HG03025 (cell line): Measurements from ENCODE around the gene HHAT.

Experiments used
- ATAC-seq: cut with Tn5 transposase; IDR thresholded peaks from one replicate; pipeline ENCODE4 v1.9.1; 2021; ENCODE audit warnings: mild to moderate bottlenecking, moderate library complexity; ENCODE audit not compliant: unreplicated experiment, low FRiP score

The HHAT gene

GRCh38 chr1:210586771-210587170 is 258.1 kb downstream of the HHAT start:
- ATAC-seq, result no peak

- ATAC-seq, result no peak
Measured at GRCh38 chr1:210587566-210587965, 258.9 kb downstream of the HHAT start.

- no peak for ATAC-seq
Measured at GRCh38 chr1:210588357-210588756, 259.7 kb downstream of the HHAT start.

- ATAC-seq, result no peak
Measured at GRCh38 chr1:210588946-210589345, 260.2 kb downstream of the HHAT start.

GRCh38 chr1:210591214-210591613 is 262.5 kb downstream of the HHAT start:
- no peak for ATAC-seq

GRCh38 chr1:210594605-210595004 is 265.9 kb downstream of the HHAT start:
- no peak for ATAC-seq

- no peak for ATAC-seq
Measured at GRCh38 chr1:210596641-210597040, 267.9 kb downstream of the HHAT start.

GRCh38 chr1:210597555-210598134 is 268.9 kb downstream of the HHAT start:
- no peak for ATAC-seq

- ATAC-seq, result no peak
Measured at GRCh38 chr1:210598135-210598652, 269.5 kb downstream of the HHAT start.

GRCh38 chr1:210600421-210601159 is 271.9 kb downstream of the HHAT start:
- no peak for ATAC-seq

- ATAC-seq, result no peak
Measured at GRCh38 chr1:210603123-210603522, 274.4 kb downstream of the HHAT start.

GRCh38 chr1:210605099-210605498 is 276.4 kb downstream of the HHAT start:
- no peak for ATAC-seq

- no peak for ATAC-seq
Measured at GRCh38 chr1:210607361-210607760, 278.7 kb downstream of the HHAT start.

- no peak for ATAC-seq
Measured at GRCh38 chr1:210608767-210609166, 280.1 kb downstream of the HHAT start.

GRCh38 chr1:210616356-210616755 is 287.7 kb downstream of the HHAT start:
- no peak for ATAC-seq

GRCh38 chr1:210617293-210617692 is 288.6 kb downstream of the HHAT start:
- no peak for ATAC-seq

GRCh38 chr1:210618369-210618768 is 289.7 kb downstream of the HHAT start:
- ATAC-seq, result no peak

- ATAC-seq, result no peak
Measured at GRCh38 chr1:210620867-210621488, 292.3 kb downstream of the HHAT start.

- ATAC-seq, result no peak
Measured at GRCh38 chr1:210621712-210622111, 293.0 kb downstream of the HHAT start.

- ATAC-seq, result no peak
Measured at GRCh38 chr1:210624722-210625121, 296.0 kb downstream of the HHAT start.

- ATAC-seq, result no peak
Measured at GRCh38 chr1:210625715-210626114, 297.0 kb downstream of the HHAT start.

GRCh38 chr1:210626341-210626740 is 297.6 kb downstream of the HHAT start:
- no peak for ATAC-seq
